K562 (cell line): ENCODE data around the gene POLR3E. TPM values are rescaled to one million over a fixed set of nuclear protein-coding genes. Genes with fewer than 3 reads are reported as not detected.

ENCODE experiments used
- ATAC-seq: fragments of 200-7000 bp; cut with Tn5 transposase; 3 replicates; pipeline ENCODE4 v1.9.1; 2020; ENCODE audit warnings: moderate library complexity
- BruUV-seq: library from RNA; stranded (reverse); fragments of 400-500 nt; replicated peaks from 2 replicates; lab custom pipeline; 2021; lab: Mats Ljungman, UMichigan
- CTCF ChIA-PET: fragments of 300-600 bp; formaldehyde crosslinking; extraction: SDS; loops from one replicate; lab custom pipeline; 2021; ENCODE audit warnings: low intra/inter-chr PET ratio; lab: Yijun Ruan, JAX
- POLR2A ChIA-PET: fragments of 300-600, 350-650 bp; sonication (Branson Sonifier 250); formaldehyde crosslinking; extraction: SDS; loops from one replicate; lab custom pipeline; 2021; ENCODE audit warnings: antibody characterized with exemption, inconsistent platforms; lab: Yijun Ruan, JAX
- DNase-seq, 4 experiments: peaks; one replicate each; pipeline versions ENCODE4 v3.0.0 to v3.0.0-alpha.2; 2011 to 2018; ENCODE audit warnings: low spot score in 3 of 4, mixed read lengths in 3 of 4; ENCODE audit errors: extremely low read depth in 1 of 4
- FAIRE-seq: peaks from 2 replicates; lab custom pipeline; 2011; peaks lifted over from hg19 to GRCh38; lab: Jason Lieb, UNC
- H2AFZ ChIP-seq: 2 replicates; pipeline ENCODE4 v1.6.0; 2011; ENCODE audit warnings: low read depth, low read length, control low read depth, inconsistent platforms
- H3K27ac ChIP-seq: fragments of 200-600 bp; 3 replicates; pipeline ENCODE4 v1.8.0; 2011; ENCODE audit warnings: low read depth, mild to moderate bottlenecking, control low read depth, inconsistent platforms, low read length, moderate library complexity, mixed read lengths; ENCODE audit errors: extremely low read depth
- H3K27me3 ChIP-seq, 2 experiments: fragments of 300-600 bp in 1 of 2; 2 replicates in 1 of 2; 3 replicates in 1 of 2; pipeline versions ENCODE4 v1.6.0 to v1.8.0; 2011; ENCODE audit warnings: inconsistent platforms in 2 of 2, low read length in 2 of 2, mild to moderate bottlenecking in 1 of 2, mixed read lengths in 1 of 2, moderate library complexity in 1 of 2; ENCODE audit not compliant: control insufficient read depth in 2 of 2, insufficient read depth in 2 of 2
- H3K36me3 ChIP-seq: fragments of 300-600 bp; 3 replicates; pipeline ENCODE4 v1.8.0; 2011; ENCODE audit warnings: mild to moderate bottlenecking, low read length, inconsistent platforms; ENCODE audit not compliant: control insufficient read depth, insufficient read depth
- H3K4me1 ChIP-seq, 2 experiments: fragments of 200-600 bp in 1 of 2; replicated peaks in 1 of 2; 2 replicates in 1 of 2; 3 replicates in 1 of 2; pipeline versions ENCODE4 v1.5.1 to v1.8.0; 2011; ENCODE audit warnings: inconsistent platforms in 2 of 2, low read length in 2 of 2, mild to moderate bottlenecking in 1 of 2, mixed read lengths in 1 of 2, moderate library complexity in 1 of 2; ENCODE audit not compliant: control insufficient read depth in 2 of 2, insufficient read depth in 2 of 2
- H3K4me2 ChIP-seq: 2 replicates; pipeline ENCODE4 v1.6.1; 2011; ENCODE audit warnings: low read length, control low read depth, inconsistent platforms, mixed read lengths; ENCODE audit not compliant: insufficient read depth
- H3K4me3 ChIP-seq: fragments of 200-600 bp; sonication (generic), shearing (Covaris generic); 2 replicates; pipeline ENCODE4 v1.5.1; 2016; ENCODE audit warnings: control low read depth, inconsistent platforms
- H3K79me2 ChIP-seq: fragments of 200-600 bp; 3 replicates; pipeline ENCODE4 v1.8.0; 2011; ENCODE audit warnings: low read length, inconsistent platforms; ENCODE audit not compliant: control insufficient read depth, insufficient read depth
- H3K9ac ChIP-seq, 2 experiments: 2 replicates each; pipeline versions ENCODE4 v1.6.0 to v1.6.1; 2011; ENCODE audit warnings: low read depth in 2 of 2, low read length in 2 of 2, control low read depth in 1 of 2, inconsistent platforms in 1 of 2, mild to moderate bottlenecking in 1 of 2, mixed read lengths in 1 of 2; ENCODE audit not compliant: insufficient read depth in 1 of 2
- H3K9me1 ChIP-seq: one replicate; pipeline ENCODE4 v1.6.0; 2011; ENCODE audit warnings: inconsistent platforms, mild to moderate bottlenecking, low read length, moderate library complexity; ENCODE audit not compliant: control insufficient read depth, insufficient read depth
- H3K9me3 ChIP-seq: replicated peaks from 2 replicates; pipeline ENCODE4 v1.5.1; 2011; ENCODE audit warnings: low read depth, low read length, inconsistent platforms; ENCODE audit not compliant: control insufficient read depth, insufficient read depth
- H4K20me1 ChIP-seq: replicated peaks from 2 replicates; pipeline ENCODE4 v1.6.1; 2011; ENCODE audit warnings: low read length, inconsistent platforms, mixed read lengths; ENCODE audit not compliant: control insufficient read depth, insufficient read depth
- BCLAF1 ChIP-seq, 2 experiments: fragments of 450-650 bp in 1 of 2; IDR thresholded peaks; 2 replicates each; pipeline ENCODE4 v1.6.1; 2011 to 2017; ENCODE audit warnings: low read depth in 2 of 2, antibody characterized with exemption in 1 of 2, borderline replicate concordance in 1 of 2, low read length in 1 of 2, mild to moderate bottlenecking in 1 of 2, mixed read lengths in 1 of 2; ENCODE audit not compliant: control insufficient read depth in 1 of 2
- BRF1 ChIP-seq: IDR thresholded peaks from 3 replicates; pipeline ENCODE4 v1.6.1; 2011; ENCODE audit warnings: borderline replicate concordance, mild to moderate bottlenecking; ENCODE audit not compliant: insufficient read length; ENCODE audit errors: extremely low read depth
- CREB1 ChIP-seq, 2 experiments: sonication (generic) in 1 of 2; formaldehyde crosslinking in 1 of 2; IDR thresholded peaks; 2 replicates each; pipeline versions ENCODE4 v1.6.1 to v1.8.0; 2012 to 2022; ENCODE audit warnings: inconsistent platforms in 1 of 2, mild to moderate bottlenecking in 1 of 2, missing genetic modification reagents in 1 of 2, moderate library complexity in 1 of 2
- DACH1 ChIP-seq: fragments of 450-650 bp; IDR thresholded peaks from 2 replicates; pipeline ENCODE4 v1.6.1; 2018; ENCODE audit not compliant: partially characterized antibody
- DDX20 ChIP-seq: fragments of 450-650 bp; IDR thresholded peaks from 2 replicates; pipeline ENCODE4 v1.6.1; 2016; ENCODE audit warnings: missing genetic modification characterization, low read depth, mild to moderate bottlenecking, missing compliant biosample characterization, moderate library complexity
- KLF13 ChIP-seq: fragments of 450-650 bp; IDR thresholded peaks from 2 replicates; pipeline ENCODE4 v1.6.1; 2016; ENCODE audit warnings: missing genetic modification characterization, low read depth, mild to moderate bottlenecking, missing compliant biosample characterization, moderate library complexity, borderline replicate concordance
- PHTF2 ChIP-seq: fragments of 250-450 bp; sonication (Bioruptor Pico); IDR thresholded peaks from 2 replicates; pipeline ENCODE4 v1.5.0; 2021; ENCODE audit warnings: mild to moderate bottlenecking
- PKNOX1 ChIP-seq: fragments of 450-650 bp; IDR thresholded peaks from 2 replicates; pipeline ENCODE4 v1.6.1; 2016
- ZFP30 ChIP-seq: fragments of 250-450 bp; sonication (Bioruptor Pico); IDR thresholded peaks from 2 replicates; pipeline ENCODE4 v1.8.0; 2022; ENCODE audit warnings: moderate library complexity, mild to moderate bottlenecking, inconsistent platforms, borderline replicate concordance
- ZNF146 ChIP-seq: IDR thresholded peaks from one replicate; pipeline ENCODE4 v1.6.1; 2018; ENCODE audit warnings: missing compliant biosample characterization; ENCODE audit not compliant: unreplicated experiment
- ZNF695 ChIP-seq: fragments of 450-650 bp; formaldehyde crosslinking; IDR thresholded peaks from 2 replicates; pipeline ENCODE4 v1.4.0; 2020; ENCODE audit warnings: mild to moderate bottlenecking, moderate library complexity
- WGBS: fragments of 100-300 bp; shearing (Covaris generic); methylation state at CpG from one replicate; pipeline ENCODE4 v1.1.6; 2016; ENCODE audit warnings: low coverage, mixed read lengths; ENCODE audit not compliant: insufficient coverage; ENCODE audit errors: missing lambda C conversion rate; 5-methylcytosine and 5-hydroxymethylcytosine counted together
- in situ Hi-C: fragments of 300-500 bp; cut with MboI; formaldehyde crosslinking; loops from 4 replicates; pipeline ENCODE4 v1.15.0; 2018; ENCODE audit warnings: inconsistent platforms, mixed read lengths
- intact Hi-C: fragments of 100-400 bp; cut with micrococcal nuclease; formaldehyde crosslinking; loops from 2 replicates; pipeline ENCODE4 v1.14.2; 2022
- polyA plus RNA-seq, 8 experiments: library from polyadenylated mRNA; depleted of rRNA in 4 of 8; stranded (reverse) in 5 of 8; unstranded in 3 of 8; fragments of >200 nt; fragmentation: Nextera tagmentation in 2 of 8; fragmentation: Illumina TruSeq in 1 of 8; extraction: Ambion mirVana in 2 of 8; extraction: Trizol in 1 of 8; gene quantifications; 2 replicates each; pipeline versions ENCODE4 v1.2.1 to v1.2.3, GENCODE V29; 2011 to 2014; ENCODE audit warnings: inconsistent platforms in 1 of 8, missing spikeins in 1 of 8
- total RNA-seq, 7 experiments: library from RNA; depleted of rRNA in 6 of 7; stranded (reverse); fragments of >200 nt in 6 of 7; fragmentation: Illumina TruSeq in 2 of 7; extraction: Trizol in 2 of 7; gene quantifications; 2 replicates each; pipeline versions ENCODE4 v1.2.1 to v1.2.3, GENCODE V29; 2011 to 2021; ENCODE audit warnings: low replicate concordance in 1 of 7
- TF ChIP-seq, protein P1 (sequence below), 2 experiments: IDR thresholded peaks; 2 replicates each; pipeline ENCODE4 v1.6.1; 2012; ENCODE audit warnings: improper control_type of control experiment in 2 of 2, low read depth in 2 of 2, low read length in 2 of 2, borderline replicate concordance in 1 of 2
- TF ChIP-seq, protein P2 (sequence below): sonication (generic); formaldehyde crosslinking; IDR thresholded peaks from 2 replicates; pipeline ENCODE4 v1.8.0; 2022; ENCODE audit warnings: mild to moderate bottlenecking, missing genetic modification reagents

POLR3E gene
- total and polyA plus RNA-seq, 9 of the 15 experiments (the other 6 are each of a cell fraction or from before 2014, with no cell fraction given) = 17.7 to 151 (median 82.6) TPM

DNA sequence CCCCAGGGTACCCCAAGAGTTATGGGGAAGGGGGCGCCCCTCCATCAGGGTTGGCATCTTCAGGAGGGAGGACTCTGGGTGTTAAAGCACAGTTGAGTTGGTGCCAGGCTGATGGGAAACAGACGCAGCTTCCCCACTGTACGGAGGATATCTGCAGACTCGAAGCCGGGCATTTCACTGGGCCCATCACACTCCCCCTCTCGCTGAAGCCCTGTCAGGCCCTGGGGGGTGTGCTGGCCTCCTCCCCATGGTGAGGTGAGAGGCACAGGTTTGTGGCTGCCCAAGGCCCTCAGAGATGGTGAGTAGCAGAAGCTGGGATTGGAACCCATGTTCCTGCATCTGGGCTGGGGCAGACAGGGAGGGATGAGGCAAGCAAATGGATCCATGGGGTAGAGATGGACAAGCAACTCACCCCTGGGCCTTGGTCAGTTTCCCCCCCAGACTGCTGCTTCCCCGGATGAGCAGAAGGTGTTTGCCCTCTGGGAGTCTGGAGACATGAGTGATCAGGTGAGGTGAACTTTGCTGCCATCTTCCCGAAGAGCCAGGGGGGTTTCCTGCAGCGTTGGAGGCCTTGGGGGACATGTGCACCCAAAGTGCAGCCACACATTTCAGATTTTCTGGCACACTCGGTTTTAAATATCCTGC is 31.0 kb downstream of the POLR3E start:
- ATAC-seq (no peak), DNase-seq (no peak), FAIRE-seq (no peak)
- peaks cover 6% of the 10 kb centered on the region; the same call in 1 of the 2 replicates for H4K20me1 ChIP-seq
- no peak overlapping the region for H3K27ac ChIP-seq
- in situ Hi-C loops (no loop called here), intact Hi-C loops (loop anchor here (10.0 kb wide), 1 partner anchor 1143 kb away; no protein-coding TSS in a partner anchor)
- no peak overlapping the region for H3K4me3 ChIP-seq
- ChIA-PET POLR2A (interaction anchor here (0.7 kb wide), 2 partner anchors 21 to 1156 kb away, joined by 3 read pairs; no protein-coding TSS in a partner anchor), CTCF (no interaction called here)
- H3K27me3 ChIP-seq = no peaks in the 10 kb centered on the region
- H3K79me2 ChIP-seq = no peaks in the 10 kb centered on the region
- H3K9ac ChIP-seq = no peak overlapping the region
- no peaks in the 10 kb centered on the region for H3K9me1 ChIP-seq
- H3K9me3 ChIP-seq = no peaks in the 10 kb centered on the region
- no peak overlapping the region for H3K4me2 ChIP-seq
- no peak overlapping the region for H2AFZ ChIP-seq
- peaks cover 0 to 4% of the 10 kb centered on the region in 2 experiments; a peak in 1 of 5 replicates for H3K4me1 ChIP-seq
- BruUV-seq = no TSS peak
- 94% methylated on average over 9 of the region's 10 CpGs for WGBS
- H3K36me3 ChIP-seq = peaks cover 97% of the 10 kb centered on the region
- TF ChIP-seq ZNF146 = no peak
- no peak for TF ChIP-seq CREB1 (IDR thresholded peaks at IDR 0.05)
- TF ChIP-seq CREB1 (CRISPR knock-in tag; IDR thresholded peaks at IDR 0.05) = no peak
- no peak for TF ChIP-seq ZNF695 (CRISPR knock-in tag)
- no peak for TF ChIP-seq PKNOX1
- TF ChIP-seq DDX20 (tag) = no peak
- TF ChIP-seq DACH1 = no peak
- TF ChIP-seq KLF13 (tag) = no peak
- no peak for TF ChIP-seq BCLAF1 (IDR thresholded peaks at IDR 0.05; ENCODE audit: borderline replicate concordance in 1 of 2, control insufficient read depth in 1 of 2, low read depth in 2 of 2, low read length in 1 of 2)
- TF ChIP-seq, protein P1, sequence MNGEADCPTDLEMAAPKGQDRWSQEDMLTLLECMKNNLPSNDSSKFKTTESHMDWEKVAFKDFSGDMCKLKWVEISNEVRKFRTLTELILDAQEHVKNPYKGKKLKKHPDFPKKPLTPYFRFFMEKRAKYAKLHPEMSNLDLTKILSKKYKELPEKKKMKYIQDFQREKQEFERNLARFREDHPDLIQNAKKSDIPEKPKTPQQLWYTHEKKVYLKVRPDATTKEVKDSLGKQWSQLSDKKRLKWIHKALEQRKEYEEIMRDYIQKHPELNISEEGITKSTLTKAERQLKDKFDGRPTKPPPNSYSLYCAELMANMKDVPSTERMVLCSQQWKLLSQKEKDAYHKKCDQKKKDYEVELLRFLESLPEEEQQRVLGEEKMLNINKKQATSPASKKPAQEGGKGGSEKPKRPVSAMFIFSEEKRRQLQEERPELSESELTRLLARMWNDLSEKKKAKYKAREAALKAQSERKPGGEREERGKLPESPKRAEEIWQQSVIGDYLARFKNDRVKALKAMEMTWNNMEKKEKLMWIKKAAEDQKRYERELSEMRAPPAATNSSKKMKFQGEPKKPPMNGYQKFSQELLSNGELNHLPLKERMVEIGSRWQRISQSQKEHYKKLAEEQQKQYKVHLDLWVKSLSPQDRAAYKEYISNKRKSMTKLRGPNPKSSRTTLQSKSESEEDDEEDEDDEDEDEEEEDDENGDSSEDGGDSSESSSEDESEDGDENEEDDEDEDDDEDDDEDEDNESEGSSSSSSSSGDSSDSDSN (IDR thresholded peaks at IDR 0.05; ENCODE audit: borderline replicate concordance in 1 of 2, low read depth in 2 of 2, low read length in 2 of 2) = no peak
- no peak for TF ChIP-seq PHTF2 (CRISPR knock-in tag)
- no peak for TF ChIP-seq ZFP30 (CRISPR knock-in tag)
- TF ChIP-seq BRF1 = no peak
- TF ChIP-seq, protein P2, sequence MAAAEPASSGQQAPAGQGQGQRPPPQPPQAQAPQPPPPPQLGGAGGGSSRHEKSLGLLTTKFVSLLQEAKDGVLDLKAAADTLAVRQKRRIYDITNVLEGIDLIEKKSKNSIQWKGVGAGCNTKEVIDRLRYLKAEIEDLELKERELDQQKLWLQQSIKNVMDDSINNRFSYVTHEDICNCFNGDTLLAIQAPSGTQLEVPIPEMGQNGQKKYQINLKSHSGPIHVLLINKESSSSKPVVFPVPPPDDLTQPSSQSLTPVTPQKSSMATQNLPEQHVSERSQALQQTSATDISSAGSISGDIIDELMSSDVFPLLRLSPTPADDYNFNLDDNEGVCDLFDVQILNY (CRISPR knock-in tag) = no peak
